Chondrocyte (in vitro differentiated cells): ENCODE measurements around the gene CADM1. TPM values are rescaled to one million over a fixed set of nuclear protein-coding genes. Genes with fewer than 3 reads are reported as not detected.

ENCODE experiments used
- DNase-seq: peaks from one replicate; pipeline ENCODE4 v3.0.0; 2021; ENCODE audit warnings: mixed read lengths, low spot score
- H3K27ac Mint-ChIP-seq: one replicate; pipeline ENCODE4 v1.8.0; 2021; ENCODE audit warnings: mild to moderate bottlenecking, moderate library complexity, mixed read lengths; ENCODE audit not compliant: unreplicated experiment
- H3K27me3 Mint-ChIP-seq: 2 replicates; pipeline ENCODE4 v1.8.0; 2021; ENCODE audit warnings: low read depth, mixed read lengths
- H3K36me3 Mint-ChIP-seq: 2 replicates; pipeline ENCODE4 v1.8.0; 2021; ENCODE audit warnings: low read depth, mixed read lengths
- H3K4me1 Mint-ChIP-seq: 2 replicates; pipeline ENCODE4 v1.8.0; 2021; ENCODE audit warnings: low read depth, mild to moderate bottlenecking, mixed read lengths
- H3K4me3 Mint-ChIP-seq: one replicate; pipeline ENCODE4 v1.8.0; 2021; ENCODE audit warnings: mild to moderate bottlenecking, moderate library complexity, mixed read lengths; ENCODE audit not compliant: unreplicated experiment
- H3K9me3 Mint-ChIP-seq: 2 replicates; pipeline ENCODE4 v1.8.0; 2021; ENCODE audit warnings: low read depth, mixed read lengths
- total RNA-seq: library from RNA; stranded (reverse); gene quantifications from 3 replicates; pipeline ENCODE4 v1.2.1, GENCODE V29; 2021
- TF ChIP-seq, protein P1 (sequence below): fragments of 200-600 bp; sonication (generic); IDR thresholded peaks from 2 replicates; pipeline ENCODE4 v1.5.0; 2021; ENCODE audit warnings: antibody characterized with exemption, mild to moderate bottlenecking, moderate library complexity

Gene CADM1
- total RNA-seq, 1 donor from 2014 or later = 29.0 TPM

DNA sequence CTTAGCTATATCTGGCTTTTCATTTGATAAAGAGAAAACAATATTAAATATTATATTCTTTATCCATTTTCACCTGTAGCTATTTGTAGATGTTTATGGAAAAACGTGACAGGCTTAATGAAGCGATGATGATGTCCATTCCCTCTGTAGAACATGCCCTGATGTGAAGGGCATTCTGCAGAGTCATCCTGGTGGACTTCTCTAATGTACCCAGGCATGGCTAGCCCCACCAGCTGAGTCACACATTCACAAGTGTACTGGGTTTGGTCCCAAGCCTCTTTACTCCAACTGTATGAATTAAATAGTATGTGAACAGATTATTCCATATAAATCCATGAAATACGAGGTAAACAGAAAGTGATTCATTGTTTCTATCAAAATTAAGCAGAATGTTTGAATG is 139.3 kb downstream of the CADM1 start:
- TF ChIP-seq, protein P1, sequence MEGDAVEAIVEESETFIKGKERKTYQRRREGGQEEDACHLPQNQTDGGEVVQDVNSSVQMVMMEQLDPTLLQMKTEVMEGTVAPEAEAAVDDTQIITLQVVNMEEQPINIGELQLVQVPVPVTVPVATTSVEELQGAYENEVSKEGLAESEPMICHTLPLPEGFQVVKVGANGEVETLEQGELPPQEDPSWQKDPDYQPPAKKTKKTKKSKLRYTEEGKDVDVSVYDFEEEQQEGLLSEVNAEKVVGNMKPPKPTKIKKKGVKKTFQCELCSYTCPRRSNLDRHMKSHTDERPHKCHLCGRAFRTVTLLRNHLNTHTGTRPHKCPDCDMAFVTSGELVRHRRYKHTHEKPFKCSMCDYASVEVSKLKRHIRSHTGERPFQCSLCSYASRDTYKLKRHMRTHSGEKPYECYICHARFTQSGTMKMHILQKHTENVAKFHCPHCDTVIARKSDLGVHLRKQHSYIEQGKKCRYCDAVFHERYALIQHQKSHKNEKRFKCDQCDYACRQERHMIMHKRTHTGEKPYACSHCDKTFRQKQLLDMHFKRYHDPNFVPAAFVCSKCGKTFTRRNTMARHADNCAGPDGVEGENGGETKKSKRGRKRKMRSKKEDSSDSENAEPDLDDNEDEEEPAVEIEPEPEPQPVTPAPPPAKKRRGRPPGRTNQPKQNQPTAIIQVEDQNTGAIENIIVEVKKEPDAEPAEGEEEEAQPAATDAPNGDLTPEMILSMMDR = no peak
- Mint-ChIP-seq H3K9me3 (no peaks in the 10 kb centered on the region), H3K36me3 (no peaks in the 10 kb centered on the region), H3K4me1 (peaks cover 8% of the 10 kb centered on the region), H3K27ac (no peak overlapping the region), H3K4me3 (no peak overlapping the region), H3K27me3 (no peaks in the 10 kb centered on the region)
- no peak for DNase-seq

DNA sequence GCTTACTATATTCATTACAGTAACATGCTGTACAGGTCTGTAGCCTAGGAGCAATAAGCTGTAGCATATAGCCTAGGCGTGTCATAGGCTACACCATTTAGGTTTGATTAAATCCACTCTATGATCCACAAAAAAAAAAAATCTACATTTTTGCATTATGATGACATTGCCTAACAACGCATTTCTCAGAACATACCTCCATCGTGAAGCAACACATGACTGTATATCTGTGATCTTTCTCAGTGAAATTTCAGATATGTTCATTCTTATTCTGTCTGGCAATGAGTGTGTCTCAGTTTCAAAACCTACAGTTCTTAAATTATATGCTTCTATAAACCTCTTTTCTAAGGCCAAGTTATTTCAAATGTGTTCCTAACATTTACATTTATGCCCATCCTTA is 140.3 kb downstream of the CADM1 start:
- TF ChIP-seq, protein P1 = no peak
- Mint-ChIP-seq H3K9me3 (no peaks in the 10 kb centered on the region), H3K4me1 (peaks cover 8% of the 10 kb centered on the region), H3K36me3 (no peaks in the 10 kb centered on the region), H3K27me3 (no peaks in the 10 kb centered on the region), H3K4me3 (no peak overlapping the region), H3K27ac (no peak overlapping the region)
- DNase-seq = no peak

DNA sequence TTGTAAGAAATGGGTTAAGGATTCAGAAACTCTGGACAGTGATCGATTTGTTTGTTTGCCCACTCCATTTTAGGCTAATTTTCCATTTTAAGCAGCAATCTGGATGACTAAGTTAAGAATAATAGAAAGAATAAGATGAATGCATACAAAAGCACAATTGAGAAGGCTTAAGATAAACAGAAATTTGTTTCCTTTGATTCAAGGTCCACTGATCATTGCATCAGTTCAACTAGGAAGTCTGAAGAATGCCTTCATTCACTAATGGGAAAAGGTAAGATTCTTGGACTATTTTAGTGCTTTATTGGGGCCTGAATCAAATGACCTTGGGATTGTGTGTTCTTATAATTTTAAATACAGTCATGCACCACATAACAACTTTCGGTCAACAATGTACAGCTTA is 140.8 kb downstream of the CADM1 start:
- Mint-ChIP-seq H3K9me3 (no peaks in the 10 kb centered on the region), H3K27me3 (no peaks in the 10 kb centered on the region), H3K4me3 (no peak overlapping the region), H3K4me1 (peaks cover 8% of the 10 kb centered on the region), H3K36me3 (no peaks in the 10 kb centered on the region), H3K27ac (no peak overlapping the region)
- DNase-seq = no peak
- TF ChIP-seq, protein P1 = no peak

DNA sequence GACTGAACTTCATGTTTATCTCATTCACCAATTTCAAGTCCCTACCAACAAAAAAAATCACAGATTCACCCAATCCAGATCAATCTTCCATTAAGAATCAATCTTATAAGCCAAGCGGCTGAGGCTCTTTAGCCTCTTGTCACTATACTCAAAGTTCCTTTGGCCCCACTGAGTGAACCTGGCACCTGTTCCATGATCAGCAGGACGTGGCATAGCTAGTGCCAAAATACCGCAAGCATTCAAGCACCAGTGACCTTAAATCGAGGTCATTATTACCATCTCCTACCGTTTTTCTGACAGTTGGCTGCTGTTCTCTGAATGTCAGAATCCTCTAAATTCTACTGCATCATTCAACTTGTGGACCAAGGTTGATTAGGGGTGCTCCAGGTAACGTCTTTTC is 141.2 kb downstream of the CADM1 start:
- TF ChIP-seq, protein P1 = no peak
- H3K36me3 Mint-ChIP-seq = no peaks in the 10 kb centered on the region
- no peak for DNase-seq
- no peak overlapping the region for H3K4me3 Mint-ChIP-seq
- H3K9me3 Mint-ChIP-seq = no peaks in the 10 kb centered on the region
- H3K4me1 Mint-ChIP-seq = peaks cover 6% of the 10 kb centered on the region
- no peaks in the 10 kb centered on the region for H3K27me3 Mint-ChIP-seq
- H3K27ac Mint-ChIP-seq = no peak overlapping the region

DNA sequence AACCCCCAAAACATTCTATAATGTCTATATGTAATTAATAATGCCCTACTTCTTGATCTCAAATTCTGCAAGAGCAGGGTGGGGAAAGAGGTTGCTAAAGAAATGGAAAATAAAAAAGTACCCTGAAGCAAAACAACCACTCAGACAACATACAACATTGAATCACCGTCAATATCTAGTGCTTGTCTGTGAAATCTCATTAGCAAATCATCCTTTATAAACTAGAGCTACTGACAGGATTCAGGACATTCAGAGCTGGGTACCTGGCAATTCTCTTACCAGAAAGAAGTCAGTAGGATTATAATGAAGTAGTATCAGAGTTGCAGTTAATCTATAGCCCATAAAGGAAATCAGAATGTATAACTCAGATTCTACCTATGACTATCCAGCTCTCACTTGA is 143.2 kb downstream of the CADM1 start:
- no peaks in the 10 kb centered on the region for H3K27me3 Mint-ChIP-seq
- H3K4me1 Mint-ChIP-seq = peaks cover 13% of the 10 kb centered on the region
- H3K36me3 Mint-ChIP-seq = no peaks in the 10 kb centered on the region
- no peak overlapping the region for H3K4me3 Mint-ChIP-seq
- no peaks in the 10 kb centered on the region for H3K9me3 Mint-ChIP-seq
- no peak for DNase-seq
- H3K27ac Mint-ChIP-seq = no peak overlapping the region
- TF ChIP-seq, protein P1 = no peak
